Stimulated activated memory B cell treated with anti-CD40 and anti-IgM and Interleukin-4, amounts not matched to agents 10 μg/mL and 1 μg/mL and 100 μg/mL, for 72 hours (primary cell): Measurements from ENCODE around the gene KYNU.
A peak's percentile ranks its signal among the peaks of the same experiment; 100 is the strongest.

Source experiments
- ATAC-seq: fragments of 150-1000 bp; cut with Tn5 transposase; 2 replicates; pipeline ENCODE4 v1.10.0; 2021
- H3K27ac Mint-ChIP-seq: one replicate; pipeline ENCODE4 v1.8.0; 2022; ENCODE audit warnings: mild to moderate bottlenecking, mixed read lengths
- H3K27me3 Mint-ChIP-seq: one replicate; pipeline ENCODE4 v1.8.0; 2022; ENCODE audit warnings: mixed read lengths
- H3K36me3 Mint-ChIP-seq: one replicate; pipeline ENCODE4 v1.8.0; 2022; ENCODE audit warnings: mixed read lengths
- H3K4me1 Mint-ChIP-seq: one replicate; pipeline ENCODE4 v1.8.0; 2022; ENCODE audit warnings: mixed read lengths
- H3K4me3 Mint-ChIP-seq: one replicate; pipeline ENCODE4 v1.8.0; 2022; ENCODE audit warnings: mild to moderate bottlenecking, moderate library complexity, mixed read lengths
- H3K9me3 Mint-ChIP-seq: one replicate; pipeline ENCODE4 v1.8.0; 2022; ENCODE audit warnings: mixed read lengths

The KYNU gene

DNA sequence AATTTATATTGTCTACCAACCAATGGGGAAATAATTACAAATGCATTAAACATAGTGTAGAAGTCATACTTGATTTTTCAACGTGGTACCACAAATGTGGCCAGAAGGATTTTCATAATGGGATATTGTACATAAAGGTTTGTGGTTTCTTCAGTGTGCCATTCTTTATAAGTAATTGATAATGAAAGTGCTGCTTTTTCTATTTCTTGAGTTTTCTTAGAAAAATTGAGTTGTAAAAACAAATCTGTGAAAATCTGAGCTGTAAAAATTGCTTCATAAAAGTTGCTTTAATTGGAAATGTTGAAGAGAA is 103.6 kb downstream of the KYNU start:
- no peak for ATAC-seq
- Mint-ChIP-seq H3K27me3 (no peaks in the 10 kb centered on the region), H3K4me3 (no peak overlapping the region), H3K36me3 (peaks cover 8% of the 10 kb centered on the region), H3K9me3 (no peaks in the 10 kb centered on the region), H3K27ac (no peak overlapping the region), H3K4me1 (peaks cover 40% of the 10 kb centered on the region)

DNA sequence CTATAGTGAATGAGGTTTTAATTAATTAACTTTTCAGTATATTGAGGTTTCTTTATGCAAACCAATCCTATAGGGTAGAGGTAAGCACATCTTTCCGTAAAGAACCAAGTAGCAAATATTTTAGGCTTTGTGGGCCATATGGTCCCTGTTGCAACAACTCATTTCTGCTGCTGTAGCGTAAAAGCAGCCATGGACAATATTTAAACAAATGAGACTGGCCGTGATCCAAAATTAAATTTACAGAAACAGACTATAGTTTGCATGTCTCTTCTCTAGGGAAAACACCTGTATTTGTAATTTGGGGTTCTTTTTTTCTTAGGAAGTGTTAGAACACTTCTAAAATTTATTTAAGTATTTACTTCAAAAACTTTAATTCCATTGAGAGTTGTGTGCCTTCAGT is 104.3 kb downstream of the KYNU start:
- Mint-ChIP-seq H3K27me3 (no peaks in the 10 kb centered on the region), H3K9me3 (no peaks in the 10 kb centered on the region), H3K36me3 (peaks cover 8% of the 10 kb centered on the region), H3K4me1 (peaks cover 32% of the 10 kb centered on the region), H3K27ac (no peak overlapping the region), H3K4me3 (no peak overlapping the region)
- ATAC-seq: no peak

DNA sequence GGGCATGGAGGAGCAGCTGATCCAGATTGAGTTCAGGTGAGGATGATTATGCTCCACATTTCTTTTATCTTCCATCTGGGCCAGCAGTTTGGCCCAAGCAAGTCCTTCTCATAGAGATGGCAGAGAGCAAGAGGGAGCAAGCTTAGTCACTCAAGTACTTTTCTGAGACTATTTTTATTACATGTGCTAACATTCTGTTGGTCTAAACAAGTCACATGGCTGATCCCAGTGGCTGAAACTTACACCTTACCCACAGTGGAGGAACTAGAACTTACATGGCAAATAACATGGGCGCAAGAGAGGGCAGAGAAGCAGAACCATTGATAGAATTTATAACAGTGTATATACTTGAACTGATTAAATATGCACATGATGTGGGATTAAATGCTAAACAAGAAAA is 105.7 kb downstream of the KYNU start:
- H3K4me1 Mint-ChIP-seq: peaks cover 22% of the 10 kb centered on the region
- H3K4me3 Mint-ChIP-seq: no peak overlapping the region
- H3K27me3 Mint-ChIP-seq: no peaks in the 10 kb centered on the region
- peak overlapping the region; percentile 70 for H3K27ac Mint-ChIP-seq
- no peaks in the 10 kb centered on the region for H3K9me3 Mint-ChIP-seq
- H3K36me3 Mint-ChIP-seq: peaks cover 8% of the 10 kb centered on the region
- peak; percentile 79 for ATAC-seq

DNA sequence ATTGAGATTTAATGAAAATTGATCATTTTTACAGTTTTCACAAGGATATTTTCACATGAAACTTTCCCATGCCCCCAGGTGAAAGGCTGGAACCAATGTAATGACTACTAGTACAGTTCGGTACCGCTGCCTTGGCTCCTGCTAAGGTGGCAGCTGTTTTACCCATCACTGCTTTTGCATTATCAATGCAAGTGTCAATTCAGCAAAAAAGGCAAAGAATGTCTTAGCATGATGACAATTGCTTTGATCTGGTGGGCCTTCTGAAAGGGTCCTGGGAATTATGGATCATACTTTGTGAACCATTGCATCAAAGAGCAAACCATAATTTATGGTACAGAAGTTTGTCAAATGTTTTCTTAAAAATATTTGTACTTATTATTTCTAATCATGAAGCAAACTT is 107.2 kb downstream of the KYNU start:
- H3K27ac Mint-ChIP-seq: no peak overlapping the region
- H3K4me1 Mint-ChIP-seq: peaks cover 32% of the 10 kb centered on the region
- ATAC-seq: no peak
- no peaks in the 10 kb centered on the region for H3K27me3 Mint-ChIP-seq
- H3K36me3 Mint-ChIP-seq: peaks cover 19% of the 10 kb centered on the region
- no peak overlapping the region for H3K4me3 Mint-ChIP-seq
- H3K9me3 Mint-ChIP-seq: no peaks in the 10 kb centered on the region

DNA sequence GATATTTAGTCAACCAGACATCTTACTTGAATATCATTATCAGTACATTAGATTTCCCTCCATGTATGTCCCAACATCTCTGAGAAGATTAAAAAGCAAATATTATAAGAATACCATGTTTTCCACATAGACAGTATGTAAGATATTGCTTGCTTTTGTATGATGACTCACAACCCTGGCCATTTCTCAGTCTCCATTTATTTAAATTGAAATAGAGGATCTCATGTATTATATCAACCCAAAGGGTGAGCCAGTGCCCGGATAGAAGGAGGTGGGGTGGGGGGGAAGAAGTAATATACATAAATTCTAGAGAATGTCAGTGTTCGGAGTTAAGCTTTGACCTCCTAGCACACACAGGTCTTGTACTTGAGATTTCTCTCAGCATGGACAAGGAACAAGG is 109.6 kb downstream of the KYNU start:
- ATAC-seq: no peak
- Mint-ChIP-seq H3K4me1 (peaks cover 29% of the 10 kb centered on the region), H3K4me3 (no peak overlapping the region), H3K9me3 (no peaks in the 10 kb centered on the region), H3K27me3 (no peaks in the 10 kb centered on the region), H3K27ac (no peak overlapping the region), H3K36me3 (peaks cover 25% of the 10 kb centered on the region)

DNA sequence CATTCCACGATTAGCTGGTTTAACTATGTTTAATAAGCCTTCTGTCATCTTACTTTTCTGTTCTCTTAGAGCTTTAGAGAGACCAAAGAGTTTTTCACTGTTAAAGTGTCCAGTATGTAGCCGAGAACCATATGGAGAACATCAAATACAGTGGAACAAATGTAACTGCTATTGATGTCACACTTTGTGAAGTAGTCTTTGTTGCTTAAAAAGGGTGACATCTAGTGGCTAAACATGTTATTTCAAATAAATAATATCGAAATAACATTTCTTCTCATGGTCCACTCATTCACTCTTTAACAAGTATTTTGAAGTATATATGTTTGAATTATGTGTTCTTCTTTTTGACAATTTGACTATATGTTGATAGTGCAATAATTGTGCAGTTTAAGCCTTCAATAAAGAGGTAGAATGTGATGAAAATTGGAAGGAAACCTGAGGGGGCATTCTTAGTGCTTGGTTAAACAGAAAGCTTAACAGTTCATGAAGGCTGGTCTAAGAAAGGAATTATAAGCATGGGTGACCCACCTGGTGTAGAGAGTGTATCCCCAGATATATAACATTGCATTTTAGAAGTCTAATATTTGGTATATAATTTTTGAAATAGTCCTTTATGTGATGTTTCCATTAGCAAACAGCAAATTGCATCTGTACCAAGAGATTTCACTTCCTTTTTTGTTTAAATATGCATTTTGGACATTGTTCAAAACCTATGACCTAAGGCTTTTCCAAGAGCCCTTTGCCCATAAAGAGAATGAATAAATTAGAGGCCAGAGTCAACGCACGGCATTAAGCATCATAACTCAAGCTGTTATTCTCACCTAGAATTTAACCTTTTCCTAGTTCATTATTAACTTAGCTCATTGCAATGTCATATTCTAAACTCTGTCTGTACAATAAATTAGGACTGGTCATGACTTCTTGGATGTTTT is 112.1 kb downstream of the KYNU start:
- ATAC-seq: no peak
- Mint-ChIP-seq H3K4me1 (peaks cover 16% of the 10 kb centered on the region), H3K9me3 (no peaks in the 10 kb centered on the region), H3K4me3 (no peak overlapping the region), H3K27ac (no peak overlapping the region), H3K36me3 (peaks cover 18% of the 10 kb centered on the region), H3K27me3 (no peaks in the 10 kb centered on the region)

DNA sequence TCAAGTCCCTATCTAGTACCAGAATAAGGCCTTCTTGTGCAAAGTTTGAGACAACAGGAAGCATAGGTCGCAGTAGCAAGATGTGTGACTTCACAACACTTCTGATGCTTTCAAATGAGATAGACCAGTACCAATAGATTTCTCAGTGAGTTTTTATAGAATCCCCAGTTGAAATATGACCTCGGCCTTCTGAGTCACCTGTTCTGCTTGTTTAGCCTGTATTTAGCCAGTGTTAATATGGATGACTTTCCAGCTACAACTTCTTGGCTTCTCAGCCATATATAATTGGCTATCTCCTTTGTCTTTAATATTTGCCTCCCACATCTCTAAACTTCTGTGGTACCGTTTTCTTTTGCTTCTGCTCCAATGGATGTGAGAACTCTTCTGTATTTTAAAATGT is 113.8 kb downstream of the KYNU start:
- no peaks in the 10 kb centered on the region for H3K9me3 Mint-ChIP-seq
- no peak overlapping the region for H3K27ac Mint-ChIP-seq
- H3K4me1 Mint-ChIP-seq: peaks cover 16% of the 10 kb centered on the region
- ATAC-seq: no peak
- H3K36me3 Mint-ChIP-seq: peaks cover 27% of the 10 kb centered on the region
- H3K4me3 Mint-ChIP-seq: no peak overlapping the region
- H3K27me3 Mint-ChIP-seq: no peaks in the 10 kb centered on the region

DNA sequence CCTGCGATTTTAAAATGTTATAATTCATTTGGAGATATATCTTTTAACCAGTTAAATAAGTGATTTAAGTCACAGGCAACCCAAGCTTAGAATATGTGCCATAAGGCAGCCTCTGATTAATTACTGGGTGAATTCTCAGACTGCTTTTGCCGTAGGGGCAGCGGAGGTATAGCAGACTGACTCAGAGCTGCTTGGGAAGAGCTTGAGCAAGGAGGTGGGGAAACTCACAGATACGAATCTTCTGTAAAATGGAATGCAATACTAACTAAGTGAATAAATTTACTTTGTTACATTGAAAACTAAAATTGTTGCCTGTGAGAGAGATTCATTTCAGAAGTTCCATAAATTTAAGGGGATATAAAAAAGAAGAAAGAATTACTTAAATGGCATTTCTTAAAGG is 115.4 kb downstream of the KYNU start:
- Mint-ChIP-seq H3K27me3 (no peaks in the 10 kb centered on the region), H3K9me3 (no peaks in the 10 kb centered on the region)

DNA sequence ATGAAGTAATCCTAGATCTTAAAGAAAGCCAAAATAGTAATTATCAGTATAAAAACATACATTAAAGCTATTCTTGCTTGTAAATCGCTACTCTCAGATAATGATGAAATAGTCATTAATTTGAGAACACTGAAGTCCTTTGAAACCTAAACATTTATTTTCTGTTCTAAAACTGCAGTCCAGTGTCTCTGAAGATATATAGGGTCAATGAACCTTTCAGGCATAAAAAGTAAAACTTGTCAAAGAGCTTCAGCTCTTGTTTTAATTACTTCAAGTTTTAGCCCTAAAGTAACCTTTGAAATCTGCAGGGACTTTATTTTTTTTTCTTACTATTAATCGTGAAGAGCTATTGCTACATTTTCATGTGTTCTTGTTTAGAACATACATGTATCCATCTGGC is 116.3 kb downstream of the KYNU start:
- ATAC-seq: no peak
- no peaks in the 10 kb centered on the region for H3K9me3 Mint-ChIP-seq
- H3K4me1 Mint-ChIP-seq: peaks cover 12% of the 10 kb centered on the region
- no peak overlapping the region for H3K27ac Mint-ChIP-seq
- peaks cover 40% of the 10 kb centered on the region for H3K36me3 Mint-ChIP-seq
- no peak overlapping the region for H3K4me3 Mint-ChIP-seq
- no peaks in the 10 kb centered on the region for H3K27me3 Mint-ChIP-seq

More for the DNA sequence above, 115.4 kb downstream of the KYNU start:
- peaks cover 36% of the 10 kb centered on the region for H3K36me3 Mint-ChIP-seq
- no peak for ATAC-seq
- H3K4me3 Mint-ChIP-seq: no peak overlapping the region
- peaks cover 16% of the 10 kb centered on the region for H3K4me1 Mint-ChIP-seq
- no peak overlapping the region for H3K27ac Mint-ChIP-seq

DNA sequence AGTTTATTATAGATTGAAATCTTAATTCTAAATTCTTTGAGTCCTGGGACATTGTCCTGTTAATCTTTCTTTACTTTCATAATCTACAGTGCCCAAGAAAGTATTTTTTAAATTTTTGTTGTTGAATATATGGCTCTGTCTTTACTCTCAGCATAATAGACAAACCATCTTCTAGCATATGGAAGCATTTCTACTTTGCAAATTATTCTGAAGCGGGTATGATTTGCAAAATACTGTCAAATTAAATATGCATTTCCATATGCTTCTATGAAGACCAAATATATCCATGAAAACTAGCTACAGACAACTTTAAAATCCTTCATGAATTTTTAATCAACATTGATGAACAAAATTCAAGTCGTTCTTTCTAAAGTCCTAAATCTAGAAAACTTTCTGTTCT is 117.2 kb downstream of the KYNU start:
- no peaks in the 10 kb centered on the region for H3K27me3 Mint-ChIP-seq
- no peak overlapping the region for H3K4me3 Mint-ChIP-seq
- no peaks in the 10 kb centered on the region for H3K9me3 Mint-ChIP-seq
- no peak overlapping the region for H3K27ac Mint-ChIP-seq
- peaks cover 5% of the 10 kb centered on the region for H3K4me1 Mint-ChIP-seq
- ATAC-seq: no peak
- H3K36me3 Mint-ChIP-seq: peaks cover 34% of the 10 kb centered on the region

DNA sequence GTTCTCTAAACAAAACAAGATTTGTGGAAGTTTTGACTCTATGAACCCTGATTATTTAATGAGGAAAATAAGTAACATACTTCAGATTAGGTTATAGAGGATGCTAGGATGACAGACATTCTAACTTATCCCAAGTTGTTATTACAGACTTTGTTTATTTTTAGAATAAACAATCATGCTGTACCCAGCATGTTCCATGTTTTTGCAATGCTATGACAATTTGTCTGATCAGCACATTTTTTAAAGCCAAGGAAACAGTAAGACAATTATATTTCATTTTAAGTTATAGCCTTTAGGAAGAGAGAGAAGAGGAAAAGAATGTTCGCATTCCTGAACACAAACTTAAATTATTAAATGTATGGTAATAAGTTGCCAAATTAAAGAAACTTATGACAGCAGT is 119.8 kb downstream of the KYNU start:
- no peak overlapping the region for H3K4me3 Mint-ChIP-seq
- H3K4me1 Mint-ChIP-seq: no peaks in the 10 kb centered on the region
- ATAC-seq: no peak
- peaks cover 42% of the 10 kb centered on the region for H3K36me3 Mint-ChIP-seq
- no peaks in the 10 kb centered on the region for H3K9me3 Mint-ChIP-seq
- H3K27ac Mint-ChIP-seq: no peak overlapping the region
- H3K27me3 Mint-ChIP-seq: no peaks in the 10 kb centered on the region

DNA sequence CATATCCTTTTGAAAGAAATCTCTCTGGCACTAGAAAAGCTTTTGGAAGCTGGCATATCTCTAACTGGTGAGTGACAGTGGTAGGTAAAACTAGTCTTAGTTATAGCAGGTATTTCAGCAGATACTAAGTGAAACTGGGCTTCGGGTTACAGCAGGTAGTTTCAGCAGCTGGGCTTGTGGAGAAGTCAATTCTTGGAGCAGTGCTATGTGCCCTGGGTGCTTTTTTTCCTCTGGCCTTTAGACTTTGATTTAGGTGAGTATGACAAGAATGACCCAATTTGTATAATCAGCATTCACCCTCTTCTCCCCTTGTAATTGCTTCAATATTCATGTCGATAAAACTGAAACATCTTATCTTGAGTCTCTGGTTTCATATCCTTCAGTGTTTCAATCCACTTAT is 123.1 kb downstream of the KYNU start:
- H3K4me1 Mint-ChIP-seq: no peaks in the 10 kb centered on the region
- no peaks in the 10 kb centered on the region for H3K9me3 Mint-ChIP-seq
- H3K36me3 Mint-ChIP-seq: peaks cover 55% of the 10 kb centered on the region
- no peak for ATAC-seq
- no peak overlapping the region for H3K27ac Mint-ChIP-seq
- H3K4me3 Mint-ChIP-seq: no peak overlapping the region
- no peaks in the 10 kb centered on the region for H3K27me3 Mint-ChIP-seq

DNA sequence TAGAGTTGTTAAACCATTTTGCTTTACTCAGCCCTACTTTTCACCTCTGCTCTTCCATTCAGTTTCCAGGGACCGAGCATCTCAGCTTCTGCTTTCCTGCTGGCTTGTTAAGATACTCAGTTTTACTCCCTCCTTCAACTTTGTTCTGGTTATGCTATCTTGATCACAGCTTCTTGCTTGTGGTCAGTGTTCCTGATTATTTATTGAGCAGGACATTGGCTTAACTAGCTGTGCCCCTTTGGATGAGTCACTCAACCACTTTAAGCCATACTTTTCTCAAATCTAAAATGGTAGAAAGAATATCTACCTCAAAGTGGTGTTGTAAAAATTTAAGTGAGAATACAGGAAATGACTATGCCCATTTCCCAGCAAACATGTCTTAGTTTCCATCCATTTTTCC is 124.0 kb downstream of the KYNU start:
- Mint-ChIP-seq H3K4me1 (no peaks in the 10 kb centered on the region), H3K27ac (no peak overlapping the region), H3K27me3 (no peaks in the 10 kb centered on the region), H3K4me3 (no peak overlapping the region), H3K36me3 (peaks cover 51% of the 10 kb centered on the region), H3K9me3 (no peaks in the 10 kb centered on the region)
- ATAC-seq: no peak

DNA sequence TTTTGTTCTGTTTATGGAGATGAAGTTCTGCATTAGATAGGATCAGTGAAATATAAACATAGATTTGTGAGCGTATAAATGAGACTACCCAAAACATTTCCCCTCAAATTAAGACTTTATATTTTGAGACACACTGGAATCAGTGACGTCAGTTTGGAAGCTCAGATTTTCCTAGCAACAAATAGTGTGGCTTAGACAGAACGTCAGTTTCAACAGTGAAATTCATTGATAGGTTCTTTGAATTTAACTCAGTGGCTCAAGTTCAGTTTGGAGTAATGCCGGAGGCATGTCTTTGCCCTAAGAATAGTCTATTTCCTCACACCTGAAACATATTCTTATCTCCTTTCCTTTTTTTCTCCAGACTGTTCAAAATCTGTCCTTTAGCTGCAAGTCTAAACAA is 138.2 kb downstream of the KYNU start:
- peak overlapping the region; percentile 66 for H3K27ac Mint-ChIP-seq
- no peaks in the 10 kb centered on the region for H3K27me3 Mint-ChIP-seq
- H3K9me3 Mint-ChIP-seq: peaks cover 7% of the 10 kb centered on the region
- H3K36me3 Mint-ChIP-seq: peaks cover 33% of the 10 kb centered on the region
- no peak for ATAC-seq
- no peak overlapping the region for H3K4me3 Mint-ChIP-seq
- H3K4me1 Mint-ChIP-seq: peaks cover 39% of the 10 kb centered on the region

DNA sequence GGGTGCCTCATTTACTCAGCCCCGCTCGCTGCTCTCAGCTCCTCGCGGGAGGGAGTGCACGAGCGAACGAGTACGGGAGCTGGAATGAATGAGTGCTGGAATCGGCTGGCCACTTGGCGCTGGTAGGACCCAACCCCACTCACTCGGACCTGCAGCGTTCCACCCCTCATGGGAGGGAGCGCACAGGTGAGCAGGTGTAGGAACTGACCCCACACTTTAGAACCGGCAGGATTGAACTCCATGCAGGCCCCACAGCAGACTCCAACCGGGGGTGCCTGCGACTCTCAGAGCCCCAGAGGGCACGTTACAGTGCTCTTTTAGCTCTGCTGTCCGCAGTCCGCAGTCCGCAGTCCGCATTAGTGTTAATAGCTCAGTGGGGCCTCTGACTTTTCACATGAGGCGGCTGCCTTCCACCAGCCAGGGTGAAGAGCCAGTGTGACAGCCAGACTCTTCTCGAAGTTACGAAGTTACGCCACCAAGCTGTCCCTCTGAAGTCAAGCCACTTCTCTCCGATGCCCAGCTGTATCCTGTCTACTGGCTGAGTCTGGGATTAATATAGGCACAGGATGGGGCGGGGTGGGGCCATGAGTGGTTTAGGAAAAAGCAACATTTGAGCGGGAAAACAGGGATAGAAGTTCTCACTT is 149.1 kb downstream of the KYNU start:
- H3K4me1 Mint-ChIP-seq: peaks cover 19% of the 10 kb centered on the region
- no peak for ATAC-seq
- H3K36me3 Mint-ChIP-seq: peaks cover 24% of the 10 kb centered on the region
- no peaks in the 10 kb centered on the region for H3K9me3 Mint-ChIP-seq
- no peaks in the 10 kb centered on the region for H3K27me3 Mint-ChIP-seq
- H3K27ac Mint-ChIP-seq: no peak overlapping the region
- no peak overlapping the region for H3K4me3 Mint-ChIP-seq

DNA sequence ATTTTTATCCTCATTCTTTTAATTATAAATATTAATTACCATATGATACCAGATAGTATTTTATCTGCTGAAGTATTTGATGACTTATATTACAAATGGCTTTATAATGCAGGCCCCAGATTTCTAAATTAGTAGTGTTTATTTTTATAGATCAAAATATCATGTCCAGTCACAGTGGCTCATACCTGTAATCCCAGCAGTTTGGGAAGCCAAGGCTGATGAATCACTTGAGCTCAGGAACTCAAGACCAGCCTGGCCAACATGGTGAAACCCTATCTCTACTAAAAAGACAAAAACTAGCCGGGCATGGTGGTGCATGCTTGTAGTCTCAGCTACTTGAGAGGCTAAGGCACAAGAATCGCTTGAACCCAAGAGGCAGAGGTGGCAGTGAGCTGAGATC is 151.7 kb downstream of the KYNU start:
- Mint-ChIP-seq H3K27me3 (no peaks in the 10 kb centered on the region), H3K4me1 (peaks cover 18% of the 10 kb centered on the region), H3K27ac (no peak overlapping the region), H3K36me3 (peaks cover 22% of the 10 kb centered on the region), H3K9me3 (no peaks in the 10 kb centered on the region), H3K4me3 (no peak overlapping the region)
- no peak for ATAC-seq
